Lower leg skin (tissue), 3 donors: ENCODE data around the gene EIF4H.

Source experiments
- POLR2A ChIP-seq, 2 donors: fragments of 450-650 bp; IDR thresholded peaks; one replicate each; pipeline ENCODE4 v1.6.1; 2016 to 2017; ENCODE audit warnings: antibody characterized with exemption in 2 of 2, mild to moderate bottlenecking in 1 of 2, moderate library complexity in 1 of 2
- TF ChIP-seq, protein P1 (sequence below), 3 donors: fragments of 450-650 bp; IDR thresholded peaks; one replicate each; pipeline ENCODE4 v1.5.1; 2016; ENCODE audit warnings: antibody characterized with exemption in 3 of 3, mild to moderate bottlenecking in 3 of 3, moderate library complexity in 2 of 3

GRCh38 chr7:74149071-74149470, 25.1 kb upstream of the EIF4H start:
- TF ChIP-seq, protein P1, sequence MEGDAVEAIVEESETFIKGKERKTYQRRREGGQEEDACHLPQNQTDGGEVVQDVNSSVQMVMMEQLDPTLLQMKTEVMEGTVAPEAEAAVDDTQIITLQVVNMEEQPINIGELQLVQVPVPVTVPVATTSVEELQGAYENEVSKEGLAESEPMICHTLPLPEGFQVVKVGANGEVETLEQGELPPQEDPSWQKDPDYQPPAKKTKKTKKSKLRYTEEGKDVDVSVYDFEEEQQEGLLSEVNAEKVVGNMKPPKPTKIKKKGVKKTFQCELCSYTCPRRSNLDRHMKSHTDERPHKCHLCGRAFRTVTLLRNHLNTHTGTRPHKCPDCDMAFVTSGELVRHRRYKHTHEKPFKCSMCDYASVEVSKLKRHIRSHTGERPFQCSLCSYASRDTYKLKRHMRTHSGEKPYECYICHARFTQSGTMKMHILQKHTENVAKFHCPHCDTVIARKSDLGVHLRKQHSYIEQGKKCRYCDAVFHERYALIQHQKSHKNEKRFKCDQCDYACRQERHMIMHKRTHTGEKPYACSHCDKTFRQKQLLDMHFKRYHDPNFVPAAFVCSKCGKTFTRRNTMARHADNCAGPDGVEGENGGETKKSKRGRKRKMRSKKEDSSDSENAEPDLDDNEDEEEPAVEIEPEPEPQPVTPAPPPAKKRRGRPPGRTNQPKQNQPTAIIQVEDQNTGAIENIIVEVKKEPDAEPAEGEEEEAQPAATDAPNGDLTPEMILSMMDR (IDR thresholded peaks at IDR 0.05), result no peak
- no peak for TF ChIP-seq POLR2A (IDR thresholded peaks at IDR 0.05)
